H1 (cell line): Measurements from ENCODE around the gene TEKTIP1. TPM values are rescaled to one million over a fixed set of nuclear protein-coding genes. Genes with fewer than 3 reads are reported as not detected.

Experiments
- CTCF ChIA-PET: fragments of 300-600 bp; sonication (Branson Sonifier 250); formaldehyde crosslinking; loops from one replicate; lab custom pipeline; 2021; ENCODE audit not compliant: partially characterized antibody; lab: Charles Lee
- POLR2A ChIA-PET: fragments of 300-600 bp; sonication (Branson Sonifier 250); formaldehyde crosslinking; loops from one replicate; lab custom pipeline; 2021; ENCODE audit warnings: inconsistent platforms; ENCODE audit not compliant: partially characterized antibody; lab: Charles Lee
- DNase-seq, 2 experiments: peaks; one replicate each; pipeline versions ENCODE4 v3.0.0 to v3.0.0-alpha.2; 2010 to 2022; ENCODE audit warnings: low spot score in 2 of 2, low read depth in 1 of 2, mixed read lengths in 1 of 2
- FAIRE-seq: peaks from 2 replicates; lab custom pipeline; 2011; peaks lifted over from hg19 to GRCh38; lab: Jason Lieb, UNC
- H2AFZ ChIP-seq: 2 replicates; pipeline ENCODE4 v1.8.1; 2012; ENCODE audit warnings: low read length, inconsistent platforms
- H2AK5ac ChIP-seq: 2 replicates; pipeline ENCODE4 v1.6.1; 2013; ENCODE audit warnings: low read depth, low read length
- H2BK120ac ChIP-seq: replicated peaks from 2 replicates; pipeline ENCODE3; 2013; ENCODE audit warnings: low read depth, low read length, inconsistent platforms
- H2BK12ac ChIP-seq: 2 replicates; pipeline ENCODE4 v1.6.1; 2013; ENCODE audit warnings: low read depth, low read length
- H2BK15ac ChIP-seq: 2 replicates; pipeline ENCODE4 v1.6.1; 2013; ENCODE audit warnings: low read length
- H2BK20ac ChIP-seq: 2 replicates; pipeline ENCODE4 v1.6.1; 2013; ENCODE audit warnings: low read length
- H2BK5ac ChIP-seq: 2 replicates; pipeline ENCODE4 v1.6.1; 2013; ENCODE audit warnings: low read depth, low read length
- H3K14ac ChIP-seq: 2 replicates; pipeline ENCODE4 v1.6.1; 2013; ENCODE audit warnings: inconsistent platforms; ENCODE audit not compliant: insufficient read length
- H3K18ac ChIP-seq: 2 replicates; pipeline ENCODE4 v1.6.1; 2013; ENCODE audit warnings: low read length; ENCODE audit errors: extremely low read depth
- H3K23ac ChIP-seq: 2 replicates; pipeline ENCODE4 v1.6.1; 2013; ENCODE audit warnings: inconsistent platforms; ENCODE audit not compliant: insufficient read length
- H3K23me2 ChIP-seq: 2 replicates; pipeline ENCODE4 v1.6.1; 2013; ENCODE audit warnings: low read depth, low read length
- H3K27ac ChIP-seq: 2 replicates; pipeline ENCODE4 v1.6.1; 2011; ENCODE audit warnings: low read depth, low read length, inconsistent platforms
- H3K27me3 ChIP-seq, 4 experiments: replicated peaks in 1 of 4; 1 replicate in 1 of 4; 2 replicates in 3 of 4; pipeline versions ENCODE4 v1.6.1 to v1.8.1; 2011 to 2013; ENCODE audit warnings: low read length in 3 of 4, mild to moderate bottlenecking in 3 of 4, inconsistent platforms in 2 of 4, mixed read lengths in 2 of 4, moderate library complexity in 1 of 4; ENCODE audit not compliant: control insufficient read depth in 3 of 4, insufficient read depth in 3 of 4; ENCODE audit errors: extremely low read depth in 1 of 4
- H3K36me3 ChIP-seq, 4 experiments: 2 replicates each; pipeline versions ENCODE4 v1.6.1 to v1.8.1; 2011 to 2013; ENCODE audit warnings: mild to moderate bottlenecking in 4 of 4, low read length in 3 of 4, moderate library complexity in 2 of 4, control low read depth in 1 of 4, inconsistent platforms in 1 of 4; ENCODE audit not compliant: insufficient read depth in 4 of 4, control insufficient read depth in 2 of 4
- H3K4ac ChIP-seq: replicated peaks from 2 replicates; pipeline ENCODE3; 2013; ENCODE audit warnings: low read length, low read depth, mixed read lengths, inconsistent platforms; ENCODE audit not compliant: insufficient read length
- H3K4me1 ChIP-seq, 4 experiments: replicated peaks in 1 of 4; 1 replicate in 1 of 4; 2 replicates in 3 of 4; pipeline versions ENCODE4 v1.6.1 to v1.8.1; 2011 to 2013; ENCODE audit warnings: low read length in 3 of 4, inconsistent platforms in 2 of 4, mixed read lengths in 1 of 4; ENCODE audit not compliant: insufficient read depth in 4 of 4, control insufficient read depth in 3 of 4
- H3K4me2 ChIP-seq, 2 experiments: 2 replicates each; pipeline versions ENCODE4 v1.6.1 to v1.8.1; 2011 to 2013; ENCODE audit warnings: low read depth in 2 of 2, low read length in 2 of 2, control low read depth in 1 of 2, inconsistent platforms in 1 of 2, mild to moderate bottlenecking in 1 of 2; ENCODE audit not compliant: insufficient read depth in 1 of 2
- H3K4me3 ChIP-seq, 4 experiments: fragments of 200-600, 300-600 bp in 1 of 4; sonication (generic), shearing (Covaris generic), sonication (Bioruptor Twin) in 1 of 4; 2 replicates each; pipeline versions ENCODE4 v1.5.1 to v1.8.1; 2011 to 2016; ENCODE audit warnings: low read length in 4 of 4, low read depth in 3 of 4, control low read depth in 2 of 4, inconsistent platforms in 2 of 4, mild to moderate bottlenecking in 2 of 4, mixed read lengths in 1 of 4, moderate library complexity in 1 of 4; ENCODE audit not compliant: insufficient read depth in 2 of 4; ENCODE audit errors: extremely low read depth in 1 of 4
- H3K56ac ChIP-seq: replicated peaks from 2 replicates; pipeline ENCODE3; 2013; ENCODE audit warnings: low read depth, mild to moderate bottlenecking, mixed read lengths, low read length, inconsistent platforms; ENCODE audit not compliant: insufficient read length
- H3K79me1 ChIP-seq: 2 replicates; pipeline ENCODE4 v1.6.1; 2013; ENCODE audit warnings: low read depth, low read length, control low read depth
- H3K79me2 ChIP-seq, 2 experiments: 2 replicates each; pipeline versions ENCODE4 v1.6.1 to v1.8.1; 2012 to 2013; ENCODE audit warnings: low read length in 2 of 2, mild to moderate bottlenecking in 2 of 2, inconsistent platforms in 1 of 2; ENCODE audit not compliant: insufficient read depth in 2 of 2, control insufficient read depth in 1 of 2
- H3K9ac ChIP-seq, 4 experiments: replicated peaks in 1 of 4; 1 replicate in 1 of 4; 2 replicates in 3 of 4; pipeline versions ENCODE4 v1.6.1 to v1.8.1; 2011 to 2013; ENCODE audit warnings: low read depth in 3 of 4, low read length in 3 of 4, control low read depth in 2 of 4, mild to moderate bottlenecking in 2 of 4, moderate library complexity in 2 of 4, inconsistent platforms in 1 of 4; ENCODE audit errors: extremely low read depth in 1 of 4
- H3K9me3 ChIP-seq, 2 experiments: 2 replicates each; pipeline versions ENCODE4 v1.6.1 to v1.8.1; 2012 to 2013; ENCODE audit warnings: mild to moderate bottlenecking in 2 of 2, moderate library complexity in 2 of 2, control low read depth in 1 of 2, inconsistent platforms in 1 of 2, low read depth in 1 of 2, low read length in 1 of 2, mixed read lengths in 1 of 2; ENCODE audit not compliant: insufficient read depth in 2 of 2
- H4K20me1 ChIP-seq, 2 experiments: replicated peaks in 1 of 2; 2 replicates each; pipeline versions ENCODE3 to v1.8.1; 2011 to 2013; ENCODE audit warnings: inconsistent platforms in 2 of 2, low read length in 2 of 2, mild to moderate bottlenecking in 1 of 2; ENCODE audit not compliant: insufficient read depth in 2 of 2, control insufficient read depth in 1 of 2
- H4K5ac ChIP-seq: 2 replicates; pipeline ENCODE4 v1.6.1; 2013; ENCODE audit warnings: low read length, low read depth, mixed read lengths, inconsistent platforms; ENCODE audit not compliant: insufficient read length
- H4K8ac ChIP-seq: 2 replicates; pipeline ENCODE4 v1.8.0; 2013; ENCODE audit warnings: mild to moderate bottlenecking, moderate library complexity, low read length, inconsistent platforms; ENCODE audit not compliant: insufficient read depth; ENCODE audit errors: extremely low read depth
- H4K91ac ChIP-seq: replicated peaks from 2 replicates; pipeline ENCODE3; 2013; ENCODE audit warnings: low read length, mixed read lengths, inconsistent platforms; ENCODE audit not compliant: insufficient read length
- GTF2F1 ChIP-seq: IDR thresholded peaks from 2 replicates; pipeline ENCODE4 v1.6.1; 2012; ENCODE audit warnings: low read depth, low read length, improper control_type of control experiment, borderline replicate concordance
- WGBS, 2 experiments: shearing (Covaris generic) in 1 of 2; methylation state at CpG; one replicate each; pipeline versions ENCODE4 v1.1.6 to v1.1.7; 2013 to 2015; ENCODE audit warnings: low lambda C conversion rate in 2 of 2, mixed read lengths in 2 of 2, inconsistent platforms in 1 of 2, low coverage in 1 of 2, missing lambda C conversion rate in 1 of 2; ENCODE audit not compliant: insufficient replicate concordance in 2 of 2, insufficient coverage in 1 of 2, insufficient read length in 1 of 2; ENCODE audit errors: extremely low coverage in 1 of 2, missing lambda C conversion rate in 1 of 2; 5-methylcytosine and 5-hydroxymethylcytosine counted together
- polyA plus RNA-seq, 7 experiments: library from polyadenylated mRNA; depleted of rRNA in 3 of 7; stranded (reverse) in 5 of 7; unstranded in 2 of 7; fragments of >200 nt in 5 of 7; fragments of 200-250 nt in 2 of 7; gene quantifications; 1 replicate in 5 of 7; 2 replicates in 1 of 7; 4 replicates in 1 of 7; pipeline versions ENCODE4 v1.2.1 to v1.2.3, GENCODE V29; 2011 to 2013; ENCODE audit warnings: missing spikeins in 2 of 7, mixed read lengths in 2 of 7
- total RNA-seq: library from RNA; stranded (reverse); fragmentation: NEBNext Ultra II Directional; extraction: Animal tissue kit (Norgen Biotek cat#: 25700); gene quantifications from 2 replicates; pipeline ENCODE4 v1.2.1, GENCODE V29; 2021
- TF ChIP-seq, protein P1 (sequence below): IDR thresholded peaks from 2 replicates; pipeline ENCODE4 v1.6.1; 2011; ENCODE audit warnings: low read depth, mild to moderate bottlenecking, low read length; ENCODE audit not compliant: insufficient read depth

TEKTIP1 gene
- total and polyA plus RNA-seq, 2 of the 8 experiments (the other 6 are each of a cell fraction or from before 2014, with no cell fraction given), result 1.1 TPM; not detected in 1

DNA sequence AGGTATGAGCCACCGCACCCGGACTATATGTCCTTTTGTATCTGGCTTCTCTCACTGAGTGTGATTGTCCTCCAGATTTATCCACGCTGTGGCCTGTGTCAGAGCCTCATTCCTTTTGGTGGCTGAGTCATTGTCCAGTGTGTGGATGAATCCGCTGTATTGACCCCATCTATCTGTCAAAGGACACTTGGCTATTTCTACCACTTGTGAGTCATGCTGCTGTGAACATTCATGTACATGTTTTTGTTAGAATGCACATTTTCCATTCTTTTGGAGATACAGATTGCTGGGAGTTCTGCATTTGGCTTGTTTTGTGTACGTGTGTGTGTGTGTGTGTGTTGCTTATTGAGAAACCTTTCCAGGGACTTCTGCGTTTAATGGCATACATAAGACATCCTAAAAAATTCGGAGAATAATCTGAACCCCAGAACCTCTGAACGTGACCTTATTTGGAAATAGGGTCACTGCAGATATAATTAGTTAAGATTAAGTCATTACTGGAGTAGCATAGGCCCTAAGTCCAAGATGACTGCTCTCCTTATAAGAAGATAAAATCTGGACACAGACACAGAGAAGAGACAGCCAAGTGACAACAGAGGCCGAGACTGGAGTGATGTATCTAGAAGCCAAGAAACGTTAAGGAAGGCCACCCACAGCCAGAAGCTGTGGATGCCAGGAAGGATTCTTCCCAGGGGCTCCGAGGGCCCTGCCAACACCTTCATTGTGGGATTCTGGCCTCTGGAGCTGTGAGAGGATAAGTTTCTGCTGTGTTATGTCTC lies 41.4 kb downstream of the TEKTIP1 start:
- peaks cover 0 to 13% (median 8%) of the 10 kb centered on the region in 4 experiments; a peak in 5 of 7 replicates for H3K4me1 ChIP-seq
- H4K20me1 ChIP-seq, result peaks cover 0 to 4% of the 10 kb centered on the region in 2 experiments
- H3K14ac ChIP-seq, result no peak overlapping the region
- no peak overlapping the region for H2BK120ac ChIP-seq
- no peak overlapping the region for H2AK5ac ChIP-seq
- H3K23me2 ChIP-seq, result peaks cover 12% of the 10 kb centered on the region; the same call in 1 of the 2 replicates
- no peak overlapping the region for H4K5ac ChIP-seq
- TF ChIP-seq, protein P1, sequence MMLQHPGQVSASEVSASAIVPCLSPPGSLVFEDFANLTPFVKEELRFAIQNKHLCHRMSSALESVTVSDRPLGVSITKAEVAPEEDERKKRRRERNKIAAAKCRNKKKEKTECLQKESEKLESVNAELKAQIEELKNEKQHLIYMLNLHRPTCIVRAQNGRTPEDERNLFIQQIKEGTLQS, result no peak
- TF ChIP-seq GTF2F1, result no peak
- TF ChIP-seq, all 59 proteins: peak for 0
- Histone ChIP-seq H4K91ac (no peak overlapping the region), H3K23ac (no peak overlapping the region), H3K27me3 (peaks cover 4 to 9% (median 4%) of the 10 kb centered on the region in 4 experiments; a peak in 6 of 7 replicates), H4K8ac (no peak overlapping the region), H2BK20ac (no peak overlapping the region), H3K36me3 (no peaks in the 10 kb centered on the region), H3K4me3 (no peak overlapping the region), H3K27ac (no peak overlapping the region), H2BK12ac (no peak overlapping the region), H3K18ac (no peak overlapping the region), H3K56ac (no peak overlapping the region), H3K79me1 (no peaks in the 10 kb centered on the region), H2BK15ac (no peak overlapping the region), H2AFZ (no peak overlapping the region), H3K4me2 (no peak overlapping the region), H3K9me3 (no peaks in the 10 kb centered on the region), H2BK5ac (no peak overlapping the region), H3K9ac (no peak overlapping the region; a peak in 2 of 7 replicates), H3K79me2 (no peaks in the 10 kb centered on the region), H3K4ac (no peak overlapping the region)
- CTCF ChIA-PET, result interaction anchor here (0.6 to 2.9 kb wide), 6 partner anchors 10 to 1744 kb away, joined by 3 to 13 read pairs (median 4); partner anchors contain the start of gene PLIN5
- POLR2A ChIA-PET, result interaction anchor here (0.7 kb wide), 1 partner anchor 38 kb away, joined by 3 read pairs; no protein-coding TSS in a partner anchor
- no peak for FAIRE-seq
- no peak for DNase-seq
- 76% methylated on average over 11 of the region's 11 CpGs; no CpG with 5 or more reads in 1 of the 2 experiments for WGBS, 2 experiments
